ENCODE results near the gene GFRA1. TPM values are rescaled to one million over a fixed set of nuclear protein-coding genes. Genes with fewer than 3 reads are reported as not detected.

The GFRA1 gene
- total RNA-seq, 1 experiment from 2014 or later, result 24.3 TPM

GRCh38 chr10:116260599-116260998 lies 12.4 kb downstream of the GFRA1 start:
- Histone ChIP-seq H3K4me1 (peaks cover 18% of the 10 kb centered on the region), H3K4me3 (no peak overlapping the region), H3K27me3 (no peaks in the 10 kb centered on the region), H3K36me3 (no peaks in the 10 kb centered on the region), H3K9me3 (replicated peaks) (no peaks in the 10 kb centered on the region), H3K27ac (no peak overlapping the region)
- DNase-seq, result no peak

GRCh38 chr10:116259638-116260037 lies 13.4 kb downstream of the GFRA1 start:
- H3K27me3 ChIP-seq, result no peaks in the 10 kb centered on the region
- H3K36me3 ChIP-seq, result no peaks in the 10 kb centered on the region
- peaks cover 25% of the 10 kb centered on the region for H3K4me1 ChIP-seq
- H3K9me3 ChIP-seq (replicated peaks), result no peaks in the 10 kb centered on the region
- H3K4me3 ChIP-seq, result no peak overlapping the region
- H3K27ac ChIP-seq, result no peak overlapping the region
- DNase-seq, result no peak

- Histone ChIP-seq H3K27ac (no peak overlapping the region), H3K27me3 (no peaks in the 10 kb centered on the region), H3K4me1 (peaks cover 37% of the 10 kb centered on the region), H3K36me3 (no peaks in the 10 kb centered on the region), H3K4me3 (no peak overlapping the region), H3K9me3 (replicated peaks) (no peaks in the 10 kb centered on the region)
- no peak for DNase-seq
Measured at GRCh38 chr10:116257785-116258184, 15.2 kb downstream of the GFRA1 start.

GRCh38 chr10:116256752-116257259 lies 16.2 kb downstream of the GFRA1 start:
- Histone ChIP-seq H3K27ac (no peak overlapping the region), H3K36me3 (no peaks in the 10 kb centered on the region), H3K9me3 (replicated peaks) (no peaks in the 10 kb centered on the region), H3K4me3 (no peak overlapping the region), H3K27me3 (no peaks in the 10 kb centered on the region), H3K4me1 (peaks cover 37% of the 10 kb centered on the region)
- DNase-seq, result no peak

GRCh38 chr10:116255886-116256751 lies 16.9 kb downstream of the GFRA1 start:
- no peak for DNase-seq
- no peaks in the 10 kb centered on the region for H3K9me3 ChIP-seq (replicated peaks)
- peaks cover 34% of the 10 kb centered on the region for H3K4me1 ChIP-seq
- H3K4me3 ChIP-seq, result no peak overlapping the region
- peak overlapping the region; percentile 94 for H3K27ac ChIP-seq
- no peaks in the 10 kb centered on the region for H3K27me3 ChIP-seq
- no peaks in the 10 kb centered on the region for H3K36me3 ChIP-seq

GRCh38 chr10:116254422-116255155 lies 18.4 kb downstream of the GFRA1 start:
- DNase-seq, result peak; percentile 90 to 96
- Histone ChIP-seq H3K27me3 (no peaks in the 10 kb centered on the region), H3K4me3 (no peak overlapping the region; the same call in 1 of the 2 replicates), H3K27ac (peak overlapping the region; percentile 94), H3K36me3 (no peaks in the 10 kb centered on the region), H3K4me1 (peaks cover 25% of the 10 kb centered on the region), H3K9me3 (replicated peaks) (no peaks in the 10 kb centered on the region)

- Histone ChIP-seq H3K27me3 (no peaks in the 10 kb centered on the region), H3K4me3 (no peak overlapping the region), H3K9me3 (replicated peaks) (no peaks in the 10 kb centered on the region), H3K4me1 (peaks cover 25% of the 10 kb centered on the region), H3K36me3 (no peaks in the 10 kb centered on the region), H3K27ac (peak overlapping the region; percentile 94)
- DNase-seq, result peak in 1 of 2 experiments; percentile 60
Measured at GRCh38 chr10:116253716-116254115, 19.3 kb downstream of the GFRA1 start.

- H3K4me3 ChIP-seq, result no peak overlapping the region
- peaks cover 25% of the 10 kb centered on the region for H3K4me1 ChIP-seq
- H3K9me3 ChIP-seq (replicated peaks), result no peaks in the 10 kb centered on the region
- no peaks in the 10 kb centered on the region for H3K36me3 ChIP-seq
- no peak for DNase-seq
- no peak overlapping the region for H3K27ac ChIP-seq
- no peaks in the 10 kb centered on the region for H3K27me3 ChIP-seq
Measured at GRCh38 chr10:116251602-116252395, 21.2 kb downstream of the GFRA1 start.

GRCh38 chr10:116247691-116248090 lies 25.3 kb downstream of the GFRA1 start:
- H3K9me3 ChIP-seq (replicated peaks), result no peaks in the 10 kb centered on the region
- no peaks in the 10 kb centered on the region for H3K36me3 ChIP-seq
- H3K4me3 ChIP-seq, result no peak overlapping the region
- H3K27me3 ChIP-seq, result no peaks in the 10 kb centered on the region
- no peak overlapping the region for H3K27ac ChIP-seq
- DNase-seq, result no peak
- H3K4me1 ChIP-seq, result 0 out of 2 replicates have a peak, but pooled peaks cover 2% of the 10 kb centered on the region

GRCh38 chr10:116246263-116246662 lies 26.7 kb downstream of the GFRA1 start:
- H3K27me3 ChIP-seq, result no peaks in the 10 kb centered on the region
- H3K9me3 ChIP-seq (replicated peaks), result no peaks in the 10 kb centered on the region
- no peak overlapping the region for H3K4me3 ChIP-seq
- H3K27ac ChIP-seq, result no peak overlapping the region
- DNase-seq, result no peak
- no peaks in the 10 kb centered on the region for H3K36me3 ChIP-seq
- peaks cover 9% of the 10 kb centered on the region for H3K4me1 ChIP-seq

- Histone ChIP-seq H3K27ac (no peak overlapping the region), H3K4me1 (peaks cover 16% of the 10 kb centered on the region), H3K4me3 (no peak overlapping the region), H3K9me3 (replicated peaks) (no peaks in the 10 kb centered on the region), H3K36me3 (no peaks in the 10 kb centered on the region), H3K27me3 (no peaks in the 10 kb centered on the region)
- DNase-seq, result no peak
Measured at GRCh38 chr10:116245156-116245555, 27.9 kb downstream of the GFRA1 start.

GRCh38 chr10:116241642-116242410 lies 31.2 kb downstream of the GFRA1 start:
- Histone ChIP-seq H3K9me3 (replicated peaks) (no peaks in the 10 kb centered on the region), H3K36me3 (no peaks in the 10 kb centered on the region), H3K4me1 (peaks cover 26% of the 10 kb centered on the region), H3K27ac (no peak overlapping the region), H3K4me3 (no peak overlapping the region), H3K27me3 (no peaks in the 10 kb centered on the region)
- no peak for DNase-seq

- Histone ChIP-seq H3K36me3 (no peaks in the 10 kb centered on the region), H3K27ac (no peak overlapping the region), H3K4me1 (peaks cover 26% of the 10 kb centered on the region), H3K27me3 (no peaks in the 10 kb centered on the region), H3K4me3 (no peak overlapping the region), H3K9me3 (replicated peaks) (no peaks in the 10 kb centered on the region)
- no peak for DNase-seq
Measured at GRCh38 chr10:116241085-116241484, 31.9 kb downstream of the GFRA1 start.
